H7 (cell line): ENCODE measurements around the gene TMTC2. TPM values are rescaled to one million over a fixed set of nuclear protein-coding genes. Genes with fewer than 3 reads are reported as not detected.

Experiments used
- DNase-seq: peaks from one replicate; pipeline ENCODE4 v3.0.0; 2012
- H3K27me3 ChIP-seq: 2 replicates; pipeline ENCODE4 v1.6.0; 2011; ENCODE audit warnings: mild to moderate bottlenecking, low read length; ENCODE audit not compliant: control insufficient read depth, insufficient read depth
- H3K36me3 ChIP-seq: replicated peaks from 2 replicates; pipeline ENCODE4 v1.5.1; 2011; ENCODE audit warnings: low read length; ENCODE audit not compliant: control insufficient read depth, insufficient read depth
- H3K4me3 ChIP-seq: 2 replicates; pipeline ENCODE4 v1.5.1; 2011; ENCODE audit warnings: low read depth, mild to moderate bottlenecking, control low read depth, low read length, moderate library complexity; ENCODE audit not compliant: insufficient read depth
- total RNA-seq: library from RNA; depleted of rRNA; stranded (reverse); fragments of >200 nt; shearing (Covaris generic); gene quantifications from 2 replicates; pipeline ENCODE4 v1.2.3, GENCODE V29; 2014

The TMTC2 gene
- total RNA-seq, 1 experiment from 2014 or later: 3.7 TPM

DNA sequence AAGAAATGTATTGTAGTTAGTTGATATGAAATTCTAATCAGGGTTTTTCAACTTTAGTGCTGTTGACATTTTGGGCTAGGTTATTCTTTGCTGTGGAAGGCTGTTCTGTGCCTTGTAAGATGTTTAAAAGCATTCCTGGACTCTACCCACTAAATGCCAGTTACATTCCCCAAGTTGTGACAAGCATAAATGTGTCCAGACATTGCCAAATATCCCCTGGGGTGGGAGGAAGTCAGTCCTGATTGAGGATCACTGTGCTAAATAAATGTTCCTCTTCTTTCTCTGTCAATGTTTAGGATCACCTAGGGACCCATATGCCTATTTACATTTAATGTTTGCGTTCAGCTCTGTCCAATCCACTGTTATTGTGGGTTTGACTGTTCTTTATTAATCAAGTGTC is 268.3 kb downstream of the TMTC2 start:
- DNase-seq: no peak
- no peak overlapping the region for H3K4me3 ChIP-seq

DNA sequence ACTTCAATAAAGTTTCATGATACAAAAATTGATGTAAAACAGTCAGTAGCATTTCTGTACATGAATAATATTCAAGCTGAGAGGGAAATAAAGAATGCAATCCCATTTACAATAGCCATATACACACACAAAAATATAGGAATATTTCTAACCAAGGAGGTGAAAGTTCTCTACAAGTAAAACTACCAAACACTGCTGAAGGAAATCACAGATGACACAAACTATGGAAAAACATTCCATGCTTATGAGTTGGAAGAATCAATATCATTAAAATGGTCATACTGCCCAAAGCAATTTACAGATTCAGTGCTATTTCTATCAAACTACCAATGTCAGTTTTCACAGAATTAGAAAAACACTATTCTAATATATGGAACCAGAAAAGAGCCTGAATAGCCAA is 272.3 kb downstream of the TMTC2 start:
- Histone ChIP-seq H3K36me3 (no peaks in the 10 kb centered on the region), H3K4me3 (no peak overlapping the region), H3K27me3 (no peaks in the 10 kb centered on the region)
- no peak for DNase-seq

More for the DNA sequence above, 268.3 kb downstream of the TMTC2 start:
- Histone ChIP-seq H3K27me3 (no peaks in the 10 kb centered on the region), H3K36me3 (no peaks in the 10 kb centered on the region)

DNA sequence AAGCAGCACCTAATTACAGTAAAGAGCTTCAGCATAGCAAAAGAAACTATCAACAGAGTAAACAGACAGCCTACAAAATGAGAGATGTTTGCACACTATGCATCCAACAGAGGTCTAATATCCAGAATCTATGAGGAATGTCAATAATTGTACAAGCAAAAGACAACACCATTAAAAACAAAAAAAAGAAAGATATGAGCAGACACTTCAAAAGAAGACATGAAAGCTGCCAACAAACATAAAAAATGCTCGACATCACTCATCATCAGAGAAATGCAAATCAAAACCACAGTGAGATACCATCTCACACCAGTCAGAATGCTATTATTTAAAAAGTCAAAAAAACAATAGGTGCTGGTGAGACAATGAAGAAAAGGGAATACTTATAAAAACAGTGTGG is 273.1 kb downstream of the TMTC2 start:
- DNase-seq: no peak
- H3K27me3 ChIP-seq: no peaks in the 10 kb centered on the region

GRCh38 chr12:82961835-82962234 is 275.1 kb downstream of the TMTC2 start:
- Histone ChIP-seq H3K36me3 (no peaks in the 10 kb centered on the region), H3K27me3 (no peaks in the 10 kb centered on the region), H3K4me3 (no peak overlapping the region)
- DNase-seq: no peak

More for the DNA sequence above, 273.1 kb downstream of the TMTC2 start:
- Histone ChIP-seq H3K4me3 (no peak overlapping the region), H3K36me3 (no peaks in the 10 kb centered on the region)

GRCh38 chr12:82963956-82964355 is 277.2 kb downstream of the TMTC2 start:
- Histone ChIP-seq H3K4me3 (no peak overlapping the region), H3K36me3 (no peaks in the 10 kb centered on the region), H3K27me3 (no peaks in the 10 kb centered on the region)
- DNase-seq: no peak

- Histone ChIP-seq H3K36me3 (no peaks in the 10 kb centered on the region), H3K4me3 (no peak overlapping the region), H3K27me3 (no peaks in the 10 kb centered on the region)
- no peak for DNase-seq
These were observed 277.7 kb downstream of the TMTC2 start for GRCh38 chr12:82964446-82964845.

DNA sequence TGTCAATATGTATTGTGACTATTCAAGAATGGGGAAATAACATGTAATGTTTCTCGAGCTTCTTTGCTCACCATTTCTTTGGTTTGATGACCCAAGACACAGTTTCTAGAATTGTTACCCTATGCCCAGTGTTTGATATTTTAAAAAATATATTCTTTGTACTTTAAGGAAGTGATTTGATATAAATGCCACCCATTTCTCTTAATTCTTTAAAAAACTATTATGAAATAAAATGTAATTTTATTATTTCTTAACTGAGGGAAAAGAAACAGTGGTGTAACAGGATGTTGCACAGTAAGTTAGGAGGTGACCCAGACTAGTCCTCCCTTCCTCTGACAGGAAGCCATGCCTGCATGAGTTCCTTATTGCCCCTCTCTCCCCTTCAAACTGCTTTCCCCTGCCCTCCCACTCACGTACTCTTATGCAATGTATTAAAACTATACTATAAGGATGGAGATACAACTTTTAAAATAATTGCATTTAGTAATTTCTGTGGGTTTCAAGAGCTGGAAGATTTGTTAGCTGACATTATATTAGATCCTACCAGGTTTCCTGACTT is 279.4 kb downstream of the TMTC2 start:
- no peak for DNase-seq
- no peaks in the 10 kb centered on the region for H3K36me3 ChIP-seq
- H3K27me3 ChIP-seq: no peaks in the 10 kb centered on the region
- no peak overlapping the region for H3K4me3 ChIP-seq

GRCh38 chr12:82968631-82969367 is 282.1 kb downstream of the TMTC2 start:
- no peaks in the 10 kb centered on the region for H3K27me3 ChIP-seq
- no peak for DNase-seq
- H3K36me3 ChIP-seq: no peaks in the 10 kb centered on the region

GRCh38 chr12:82970614-82971013 is 283.9 kb downstream of the TMTC2 start:
- no peaks in the 10 kb centered on the region for H3K27me3 ChIP-seq

More at GRCh38 chr12:82968631-82969367, 282.1 kb downstream of the TMTC2 start:
- no peak overlapping the region for H3K4me3 ChIP-seq

DNA sequence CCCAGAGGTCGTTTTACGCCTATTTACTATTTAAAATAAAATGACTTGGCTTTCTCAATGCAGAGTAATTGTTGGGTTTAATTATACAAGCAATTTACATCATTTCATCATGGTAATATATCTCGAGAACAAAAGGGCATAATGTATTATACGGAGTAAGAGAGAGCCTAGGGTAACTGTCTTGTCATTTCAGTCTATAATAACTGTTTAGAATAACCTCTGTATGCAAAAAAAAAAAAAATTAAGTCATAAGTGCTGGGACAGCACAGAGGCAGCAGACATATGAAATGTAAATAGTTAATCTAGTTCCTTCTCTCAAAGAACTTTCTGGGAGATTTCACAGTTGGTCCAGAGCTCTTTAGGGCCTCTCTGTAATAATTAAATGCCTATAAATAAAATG is 284.9 kb downstream of the TMTC2 start:
- Histone ChIP-seq H3K36me3 (no peaks in the 10 kb centered on the region), H3K27me3 (no peaks in the 10 kb centered on the region), H3K4me3 (no peak overlapping the region)
- DNase-seq: no peak

More at GRCh38 chr12:82970614-82971013, 283.9 kb downstream of the TMTC2 start:
- H3K4me3 ChIP-seq: no peak overlapping the region
- no peak for DNase-seq
- H3K36me3 ChIP-seq: no peaks in the 10 kb centered on the region

GRCh38 chr12:82972624-82973023 is 285.9 kb downstream of the TMTC2 start:
- no peak overlapping the region for H3K4me3 ChIP-seq
- no peaks in the 10 kb centered on the region for H3K27me3 ChIP-seq
- no peak for DNase-seq
- no peaks in the 10 kb centered on the region for H3K36me3 ChIP-seq

GRCh38 chr12:82973592-82973991 is 286.9 kb downstream of the TMTC2 start:
- Histone ChIP-seq H3K4me3 (no peak overlapping the region), H3K36me3 (no peaks in the 10 kb centered on the region), H3K27me3 (no peaks in the 10 kb centered on the region)
- DNase-seq: no peak

- DNase-seq: no peak
- H3K27me3 ChIP-seq: no peaks in the 10 kb centered on the region
- no peak overlapping the region for H3K4me3 ChIP-seq
- no peaks in the 10 kb centered on the region for H3K36me3 ChIP-seq
These were observed 294.4 kb downstream of the TMTC2 start for GRCh38 chr12:82981150-82981549.

- H3K27me3 ChIP-seq: no peaks in the 10 kb centered on the region
- no peak overlapping the region for H3K4me3 ChIP-seq
- no peak for DNase-seq
- no peaks in the 10 kb centered on the region for H3K36me3 ChIP-seq
These were observed 307.4 kb downstream of the TMTC2 start for GRCh38 chr12:82994117-82994516.

DNA sequence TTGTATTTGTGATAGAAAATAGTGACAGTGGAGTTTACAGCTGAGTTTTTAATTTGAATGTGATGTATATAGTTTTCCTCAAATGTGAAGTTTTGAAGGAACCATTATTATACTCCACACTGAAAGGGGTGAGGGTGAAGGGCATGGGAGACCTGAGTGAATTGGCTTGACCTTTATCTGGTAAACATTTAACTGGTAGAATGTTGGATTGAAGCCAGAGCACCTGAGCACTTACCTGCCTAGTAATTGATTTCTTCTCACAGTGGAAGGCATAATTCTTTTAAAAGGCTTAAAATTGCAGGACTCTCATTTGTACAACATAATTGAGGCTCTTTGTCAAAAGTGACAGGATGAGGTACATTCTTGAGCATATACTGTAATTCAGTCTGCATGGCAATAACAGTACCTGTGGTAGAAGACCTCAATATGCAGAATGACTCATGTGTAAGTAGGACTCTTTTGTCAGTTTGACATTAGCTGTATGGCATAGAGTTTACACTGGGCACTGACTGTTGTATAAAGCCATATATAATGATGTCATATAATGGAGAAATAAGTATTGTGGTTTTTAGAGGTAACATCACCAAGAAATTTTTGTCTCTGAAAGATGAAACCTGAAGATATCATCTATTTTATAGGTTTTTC is 309.6 kb downstream of the TMTC2 start:
- Histone ChIP-seq H3K27me3 (no peaks in the 10 kb centered on the region), H3K4me3 (no peak overlapping the region), H3K36me3 (no peaks in the 10 kb centered on the region)
- DNase-seq: no peak
